ENCODE data around the gene UBXN7.
"Not testable (repeated sequence)": the region's sequence is repeated elsewhere in the genome, so short reads cannot be mapped to it uniquely, and the experiment has no call there.

Gene UBXN7

DNA sequence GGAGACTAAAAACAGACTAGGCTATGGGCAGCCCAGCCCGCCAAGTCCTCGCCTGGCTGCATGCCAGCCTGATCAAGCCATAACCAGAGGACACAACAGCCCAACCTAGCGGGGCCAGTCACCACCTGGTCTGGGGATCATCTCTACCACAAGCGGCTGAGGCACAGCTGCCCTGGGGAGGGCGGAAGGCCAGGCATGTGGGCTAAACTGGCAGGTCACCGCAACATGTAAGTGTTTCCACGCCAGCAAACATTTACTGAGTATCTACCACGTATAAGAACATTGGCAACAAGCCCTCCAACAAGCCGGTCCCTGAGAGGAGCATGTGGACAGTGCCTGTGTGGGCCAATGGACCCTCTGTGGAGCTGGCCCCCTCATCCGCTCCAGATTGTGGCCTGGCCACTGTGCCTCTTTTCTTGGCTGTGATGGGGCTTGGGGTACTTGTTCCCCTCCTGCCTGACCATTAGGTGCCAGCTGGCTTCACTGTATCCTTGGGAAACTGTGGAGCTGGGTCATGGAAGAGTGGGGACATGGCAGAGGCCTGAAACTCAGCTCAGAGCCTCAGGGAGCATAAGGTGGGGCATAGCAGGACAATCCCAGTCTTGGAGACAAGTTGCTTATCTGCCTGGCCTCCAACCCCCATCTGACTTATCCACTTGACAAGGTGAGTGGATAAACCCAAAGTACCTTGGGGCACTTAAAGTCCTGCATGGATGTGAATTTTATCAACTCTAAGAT lies 9.0 kb downstream of the UBXN7 start:
- Histone ChIP-seq H3K9ac (ENCODE audit: low read depth, low read length) (no peak overlapping the region), H3K27me3 (ENCODE audit: insufficient read depth, low read length, poor library complexity) (no peaks in the 10 kb centered on the region), H3K4me2 (ENCODE audit: insufficient read depth, low read length) (no peak overlapping the region), H3K79me2 (ENCODE audit: insufficient read depth, low read length) (peaks cover 98% of the 10 kb centered on the region), H4K20me1 (ENCODE audit: insufficient read depth, low read length) (peaks cover 51% of the 10 kb centered on the region), H2AFZ (ENCODE audit: low read depth, low read length) (no peak overlapping the region), H3K4me3 (ENCODE audit: low read depth in 1 of 2, low read length in 2 of 2) (no peak overlapping the region), H3K4me1 (ENCODE audit: insufficient read depth, low read length) (no peaks in the 10 kb centered on the region), H3K27ac (ENCODE audit: low read length) (no peak overlapping the region; the same call in 1 of the 2 replicates), H3K9me3 (ENCODE audit: insufficient read depth, low read length, severe bottlenecking) (no peaks in the 10 kb centered on the region), H3K36me3 (ENCODE audit: insufficient read depth, low read length) (peaks cover 18% of the 10 kb centered on the region)
- ATAC-seq (ENCODE audit: insufficient read depth, low read depth) (0 out of 3 replicates have a peak, but pooled peaks have one; percentile 31), DNase-seq (no peak)
- TF ChIP-seq, protein P1, sequence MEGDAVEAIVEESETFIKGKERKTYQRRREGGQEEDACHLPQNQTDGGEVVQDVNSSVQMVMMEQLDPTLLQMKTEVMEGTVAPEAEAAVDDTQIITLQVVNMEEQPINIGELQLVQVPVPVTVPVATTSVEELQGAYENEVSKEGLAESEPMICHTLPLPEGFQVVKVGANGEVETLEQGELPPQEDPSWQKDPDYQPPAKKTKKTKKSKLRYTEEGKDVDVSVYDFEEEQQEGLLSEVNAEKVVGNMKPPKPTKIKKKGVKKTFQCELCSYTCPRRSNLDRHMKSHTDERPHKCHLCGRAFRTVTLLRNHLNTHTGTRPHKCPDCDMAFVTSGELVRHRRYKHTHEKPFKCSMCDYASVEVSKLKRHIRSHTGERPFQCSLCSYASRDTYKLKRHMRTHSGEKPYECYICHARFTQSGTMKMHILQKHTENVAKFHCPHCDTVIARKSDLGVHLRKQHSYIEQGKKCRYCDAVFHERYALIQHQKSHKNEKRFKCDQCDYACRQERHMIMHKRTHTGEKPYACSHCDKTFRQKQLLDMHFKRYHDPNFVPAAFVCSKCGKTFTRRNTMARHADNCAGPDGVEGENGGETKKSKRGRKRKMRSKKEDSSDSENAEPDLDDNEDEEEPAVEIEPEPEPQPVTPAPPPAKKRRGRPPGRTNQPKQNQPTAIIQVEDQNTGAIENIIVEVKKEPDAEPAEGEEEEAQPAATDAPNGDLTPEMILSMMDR (IDR thresholded peaks at IDR 0.05; ENCODE audit: borderline replicate concordance, extremely low read depth, low read length, poor library complexity, severe bottlenecking), result no peak
- no peak for TF ChIP-seq EZH2 (IDR thresholded peaks at IDR 0.05; ENCODE audit: borderline replicate concordance, low read depth, low read length, severe bottlenecking)

DNA sequence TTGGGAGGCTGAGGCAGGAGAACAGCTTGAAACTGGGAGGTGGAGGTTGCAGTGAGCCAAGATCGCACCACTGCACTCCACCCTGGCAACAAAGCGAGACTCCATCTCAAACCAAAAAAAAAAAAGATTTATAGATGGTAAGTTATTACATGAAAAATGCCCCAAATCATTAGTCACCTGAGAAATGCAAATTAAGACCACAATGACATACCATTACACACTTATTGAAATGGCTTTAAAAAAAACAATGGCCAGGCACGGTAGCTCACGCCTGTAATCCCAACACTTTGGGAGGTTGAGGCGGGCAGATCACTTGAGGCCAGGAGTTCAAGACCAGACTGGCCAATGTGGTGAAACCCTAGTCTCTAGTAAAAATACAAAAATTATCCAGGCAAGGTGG lies 10.6 kb downstream of the UBXN7 start:
- Histone ChIP-seq H4K20me1 (ENCODE audit: insufficient read depth, low read length) (peaks cover 50% of the 10 kb centered on the region), H3K79me2 (ENCODE audit: insufficient read depth, low read length) (peaks cover 97% of the 10 kb centered on the region)
- H3K4me2 ChIP-seq (ENCODE audit: insufficient read depth, low read length); H3K9me3 ChIP-seq (ENCODE audit: insufficient read depth, low read length, severe bottlenecking); H3K36me3 ChIP-seq (ENCODE audit: insufficient read depth, low read length); H3K9ac ChIP-seq (ENCODE audit: low read depth, low read length); DNase-seq; ATAC-seq (ENCODE audit: insufficient read depth, low read depth); H3K4me3 ChIP-seq (ENCODE audit: low read depth in 1 of 2, low read length in 2 of 2); H3K4me1 ChIP-seq (ENCODE audit: insufficient read depth, low read length); H3K27me3 ChIP-seq (ENCODE audit: insufficient read depth, low read length, poor library complexity); H2AFZ ChIP-seq (ENCODE audit: low read depth, low read length); H3K27ac ChIP-seq (ENCODE audit: low read length): not testable (repeated sequence)

DNA sequence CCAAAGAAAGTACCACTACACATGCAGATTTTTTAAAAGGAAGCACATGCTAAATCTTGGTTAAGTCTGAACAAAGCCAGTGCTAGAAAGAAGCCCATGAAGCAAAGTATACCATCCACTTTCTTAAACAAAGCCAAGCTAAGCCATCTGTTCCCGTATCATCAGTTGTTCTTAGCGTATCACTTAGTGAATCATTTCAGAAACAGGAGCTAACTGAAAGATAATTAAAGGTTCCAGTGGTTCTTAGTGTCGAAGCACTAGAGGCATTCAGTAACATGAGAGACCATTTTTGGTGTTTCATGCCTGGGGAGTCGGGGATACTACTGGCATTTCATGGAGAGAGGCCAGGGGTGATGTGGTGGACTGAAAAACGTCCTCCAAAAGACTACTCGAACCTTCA lies 12.8 kb downstream of the UBXN7 start:
- no peak overlapping the region for H3K4me3 ChIP-seq (ENCODE audit: low read depth in 1 of 2, low read length in 2 of 2)
- H3K9me3 ChIP-seq (ENCODE audit: insufficient read depth, low read length, severe bottlenecking), result no peaks in the 10 kb centered on the region
- TF ChIP-seq, protein P1 (IDR thresholded peaks at IDR 0.05; ENCODE audit: borderline replicate concordance, extremely low read depth, low read length, poor library complexity, severe bottlenecking), result no peak
- no peak for TF ChIP-seq EZH2 (IDR thresholded peaks at IDR 0.05; ENCODE audit: borderline replicate concordance, low read depth, low read length, severe bottlenecking)
- H3K36me3 ChIP-seq (ENCODE audit: insufficient read depth, low read length), result peaks cover 3% of the 10 kb centered on the region
- H3K4me1 ChIP-seq (ENCODE audit: insufficient read depth, low read length), result no peaks in the 10 kb centered on the region
- H2AFZ ChIP-seq (ENCODE audit: low read depth, low read length), result no peak overlapping the region
- no peak overlapping the region for H3K27ac ChIP-seq (ENCODE audit: low read length)
- peaks cover 98% of the 10 kb centered on the region for H3K79me2 ChIP-seq (ENCODE audit: insufficient read depth, low read length)
- no peak for ATAC-seq (ENCODE audit: insufficient read depth, low read depth)
- no peak overlapping the region for H3K9ac ChIP-seq (ENCODE audit: low read depth, low read length)
- no peak overlapping the region for H3K4me2 ChIP-seq (ENCODE audit: insufficient read depth, low read length)
- no peaks in the 10 kb centered on the region for H3K27me3 ChIP-seq (ENCODE audit: insufficient read depth, low read length, poor library complexity)
- DNase-seq, result no peak
- H4K20me1 ChIP-seq (ENCODE audit: insufficient read depth, low read length), result peaks cover 59% of the 10 kb centered on the region

DNA sequence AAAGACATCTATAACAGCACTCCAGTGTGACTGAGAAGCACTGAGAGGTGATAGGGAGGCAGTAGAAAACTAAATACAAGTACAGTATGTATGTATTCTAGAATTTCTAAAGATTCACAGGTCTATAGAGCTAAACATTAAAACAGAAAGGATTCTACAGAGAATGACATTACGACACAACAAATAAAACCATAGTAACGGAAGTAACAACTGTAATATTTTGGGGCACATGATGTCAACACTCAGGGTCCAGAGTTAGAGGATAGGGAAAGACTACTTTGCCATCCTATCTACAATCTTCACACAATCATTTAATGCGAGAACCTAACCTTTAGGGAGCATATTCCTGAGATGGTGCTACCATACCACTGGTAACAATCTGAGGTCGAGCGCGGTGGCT lies 13.6 kb downstream of the UBXN7 start:
- peaks cover 60% of the 10 kb centered on the region for H4K20me1 ChIP-seq (ENCODE audit: insufficient read depth, low read length)
- H3K4me1 ChIP-seq (ENCODE audit: insufficient read depth, low read length), result no peaks in the 10 kb centered on the region
- DNase-seq, result no peak
- H3K4me2 ChIP-seq (ENCODE audit: insufficient read depth, low read length), result no peak overlapping the region
- peaks cover 99% of the 10 kb centered on the region for H3K79me2 ChIP-seq (ENCODE audit: insufficient read depth, low read length)
- TF ChIP-seq, protein P1 (IDR thresholded peaks at IDR 0.05; ENCODE audit: borderline replicate concordance, extremely low read depth, low read length, poor library complexity, severe bottlenecking), result no peak
- no peak for TF ChIP-seq EZH2 (IDR thresholded peaks at IDR 0.05; ENCODE audit: borderline replicate concordance, low read depth, low read length, severe bottlenecking)
- H3K27ac ChIP-seq (ENCODE audit: low read length), result no peak overlapping the region
- no peak overlapping the region for H3K9ac ChIP-seq (ENCODE audit: low read depth, low read length)
- H3K36me3 ChIP-seq (ENCODE audit: insufficient read depth, low read length), result peaks cover 3% of the 10 kb centered on the region
- ATAC-seq (ENCODE audit: insufficient read depth, low read depth), result no peak
- no peak overlapping the region for H2AFZ ChIP-seq (ENCODE audit: low read depth, low read length)
- H3K27me3 ChIP-seq (ENCODE audit: insufficient read depth, low read length, poor library complexity), result no peaks in the 10 kb centered on the region
- no peaks in the 10 kb centered on the region for H3K9me3 ChIP-seq (ENCODE audit: insufficient read depth, low read length, severe bottlenecking)
- H3K4me3 ChIP-seq (ENCODE audit: low read depth in 1 of 2, low read length in 2 of 2), result no peak overlapping the region

All from DND-41 (cell line).